Activated T-cell treated with anti-CD3 and anti-CD28 coated beads, Interleukin-2, amount 50 U/mL, for 48 hours (primary cell): Measurements from ENCODE around the gene ADGRV1.

ENCODE experiments used
- DNase-seq, 2 experiments: peaks; one replicate each; pipeline ENCODE4 v3.0.0-alpha.2; 2020

The ADGRV1 gene

GRCh38 chr5:90875456-90875855 lies 316.9 kb downstream of the ADGRV1 start:
- no peak for DNase-seq

GRCh38 chr5:90876366-90876765 lies 317.8 kb downstream of the ADGRV1 start:
- DNase-seq = no peak

- no peak for DNase-seq
Measured at GRCh38 chr5:90877049-90877448, 318.5 kb downstream of the ADGRV1 start.

GRCh38 chr5:90878081-90878480 lies 319.5 kb downstream of the ADGRV1 start:
- no peak for DNase-seq

- no peak for DNase-seq
Measured at GRCh38 chr5:90878549-90879196, 320.1 kb downstream of the ADGRV1 start.

- DNase-seq = no peak
Measured at GRCh38 chr5:90881626-90882150, 323.1 kb downstream of the ADGRV1 start.

- no peak for DNase-seq
Measured at GRCh38 chr5:90882448-90882847, 323.9 kb downstream of the ADGRV1 start.

GRCh38 chr5:90885180-90885868 lies 326.7 kb downstream of the ADGRV1 start:
- DNase-seq = no peak

- no peak for DNase-seq
Measured at GRCh38 chr5:90886381-90886780, 327.8 kb downstream of the ADGRV1 start.

GRCh38 chr5:90888511-90889324 lies 330.1 kb downstream of the ADGRV1 start:
- DNase-seq = no peak

GRCh38 chr5:90889325-90889600 lies 330.7 kb downstream of the ADGRV1 start:
- DNase-seq = no peak

GRCh38 chr5:90890180-90890579 lies 331.6 kb downstream of the ADGRV1 start:
- no peak for DNase-seq

- DNase-seq = no peak
Measured at GRCh38 chr5:90894866-90895420, 336.3 kb downstream of the ADGRV1 start.

- no peak for DNase-seq
Measured at GRCh38 chr5:90897618-90898017, 339.0 kb downstream of the ADGRV1 start.

- DNase-seq = no peak
Measured at GRCh38 chr5:90898326-90899013, 339.9 kb downstream of the ADGRV1 start.

- no peak for DNase-seq
Measured at GRCh38 chr5:90899014-90899604, 340.5 kb downstream of the ADGRV1 start.

- DNase-seq = no peak
Measured at GRCh38 chr5:90901261-90901660, 342.7 kb downstream of the ADGRV1 start.

GRCh38 chr5:90902170-90902569 lies 343.6 kb downstream of the ADGRV1 start:
- DNase-seq = no peak

GRCh38 chr5:90902651-90903386 lies 344.2 kb downstream of the ADGRV1 start:
- no peak for DNase-seq

GRCh38 chr5:90909101-90909503 lies 350.5 kb downstream of the ADGRV1 start:
- DNase-seq = no peak

GRCh38 chr5:90909940-90910339 lies 351.3 kb downstream of the ADGRV1 start:
- no peak for DNase-seq

- DNase-seq = no peak
Measured at GRCh38 chr5:90911169-90911568, 352.6 kb downstream of the ADGRV1 start.
